ENCODE measurements around the gene SRSF4. TPM values are rescaled to one million over a fixed set of nuclear protein-coding genes. Genes with fewer than 3 reads are reported as not detected.

The SRSF4 gene
- total RNA-seq, 6 experiments from 2014 or later = 25.6 to 42.1 (median 33.0) TPM

DNA sequence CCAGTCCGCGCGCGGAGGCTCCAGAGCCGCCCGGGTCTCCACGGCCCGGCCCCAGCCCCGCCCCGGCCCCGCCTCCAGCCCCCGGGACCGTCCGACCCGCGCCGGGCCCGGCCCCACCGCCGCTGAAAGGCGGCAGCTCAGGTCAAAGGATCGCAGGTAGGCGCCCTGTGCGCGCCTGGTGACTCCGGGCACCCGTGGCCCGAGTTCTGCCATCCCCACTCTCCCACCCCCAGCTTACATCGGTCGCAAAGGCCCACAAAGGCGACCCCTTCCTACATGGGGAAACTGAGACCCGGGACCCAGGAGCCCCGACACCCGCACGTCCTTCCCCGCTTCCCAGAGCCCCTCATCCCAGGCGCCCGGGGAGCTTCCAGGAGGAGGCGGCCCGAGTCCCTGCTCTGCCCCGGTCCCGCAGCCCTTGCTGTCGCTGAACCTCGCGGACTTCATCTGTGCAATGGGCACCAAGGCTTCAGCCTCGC lies 57.8 kb downstream of the SRSF4 start, which contains the start of gene TMEM200B:
Gene TMEM200B (minus strand): TSS at position 17 of the 479 bp plus-strand sequence. CDS start 2,075 bp downstream, outside the sequence.
- no CpG with 5 or more reads among the region's 46 CpGs for WGBS (ENCODE audit: insufficient coverage, low coverage, low lambda C conversion rate, missing lambda C conversion rate)
- intact Hi-C loops (cut with DNase I) = no loop called here
- H3K4me1 ChIP-seq = peaks cover 0 to 25% (median 4%) of the 10 kb centered on the region in 4 donors

DNA sequence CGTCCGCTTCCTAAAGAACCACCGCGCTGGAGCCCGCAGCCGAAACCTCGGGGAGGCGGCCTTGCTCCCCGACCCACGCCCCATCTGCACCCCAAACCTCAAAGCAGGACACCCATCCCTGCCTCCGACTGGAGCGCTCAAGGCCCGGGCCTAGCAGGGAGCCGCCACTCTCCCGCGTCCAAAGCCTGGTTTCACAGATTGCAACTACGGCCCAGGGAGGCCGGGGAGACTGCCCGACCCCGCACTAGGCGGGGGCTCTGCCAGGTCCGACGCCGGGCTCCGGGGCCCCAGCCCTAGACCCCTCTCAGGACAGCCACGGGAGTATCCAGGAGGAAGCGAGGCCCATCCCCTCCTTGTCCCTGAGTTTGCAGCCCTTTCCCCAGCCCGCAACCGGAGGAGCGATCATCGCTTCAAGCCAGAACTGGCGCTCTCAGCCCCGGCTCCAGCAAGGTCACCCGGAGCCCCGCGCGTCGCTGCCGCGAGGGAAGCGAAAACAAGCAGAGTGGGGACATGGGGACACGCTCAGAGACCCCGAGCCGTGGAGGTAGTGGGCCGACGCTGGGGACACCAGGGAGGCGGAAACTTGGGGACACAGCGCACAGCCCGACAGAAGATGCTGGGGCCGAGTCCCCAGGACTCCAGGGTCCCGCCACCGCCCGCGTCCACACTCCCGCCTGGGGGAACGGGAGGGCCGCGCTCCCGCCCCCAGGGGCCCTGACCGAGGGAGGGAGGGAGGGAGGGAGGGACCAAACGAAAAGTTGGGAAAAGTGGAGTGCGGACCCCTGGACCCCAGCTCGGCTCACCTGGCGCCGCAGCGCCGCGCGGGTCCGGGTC lies 58.4 kb downstream of the SRSF4 start:
- H3K27me3 ChIP-seq = no peaks in the 10 kb centered on the region
- H3K4me3 ChIP-seq = peak overlapping the region; percentile 64 to 74 (median 66)
- peak in 2 of 3 donors; percentile 48 to 54 for DNase-seq
- WGBS (ENCODE audit: insufficient coverage, low coverage, low lambda C conversion rate, missing lambda C conversion rate) = 6% methylated on average over 10 of the region's 70 CpGs
- peaks cover 0 to 4% (median 0%) of the 10 kb centered on the region in 4 donors for H3K36me3 ChIP-seq
- peak overlapping the region; percentile 36 to 75 (median 70) for H3K27ac ChIP-seq
- intact Hi-C loops (cut with DNase I) = no loop called here
- ATAC-seq = peak in 3 of 4 donors; percentile 10 to 29 (median 20)
- no peak for TF ChIP-seq POLR2A (IDR thresholded peaks at IDR 0.05)
- TF ChIP-seq, protein P1, sequence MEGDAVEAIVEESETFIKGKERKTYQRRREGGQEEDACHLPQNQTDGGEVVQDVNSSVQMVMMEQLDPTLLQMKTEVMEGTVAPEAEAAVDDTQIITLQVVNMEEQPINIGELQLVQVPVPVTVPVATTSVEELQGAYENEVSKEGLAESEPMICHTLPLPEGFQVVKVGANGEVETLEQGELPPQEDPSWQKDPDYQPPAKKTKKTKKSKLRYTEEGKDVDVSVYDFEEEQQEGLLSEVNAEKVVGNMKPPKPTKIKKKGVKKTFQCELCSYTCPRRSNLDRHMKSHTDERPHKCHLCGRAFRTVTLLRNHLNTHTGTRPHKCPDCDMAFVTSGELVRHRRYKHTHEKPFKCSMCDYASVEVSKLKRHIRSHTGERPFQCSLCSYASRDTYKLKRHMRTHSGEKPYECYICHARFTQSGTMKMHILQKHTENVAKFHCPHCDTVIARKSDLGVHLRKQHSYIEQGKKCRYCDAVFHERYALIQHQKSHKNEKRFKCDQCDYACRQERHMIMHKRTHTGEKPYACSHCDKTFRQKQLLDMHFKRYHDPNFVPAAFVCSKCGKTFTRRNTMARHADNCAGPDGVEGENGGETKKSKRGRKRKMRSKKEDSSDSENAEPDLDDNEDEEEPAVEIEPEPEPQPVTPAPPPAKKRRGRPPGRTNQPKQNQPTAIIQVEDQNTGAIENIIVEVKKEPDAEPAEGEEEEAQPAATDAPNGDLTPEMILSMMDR (IDR thresholded peaks at IDR 0.05) = no peak
- H3K4me1 ChIP-seq = peaks cover 0 to 25% (median 4%) of the 10 kb centered on the region in 4 donors
- no peaks in the 10 kb centered on the region for H3K9me3 ChIP-seq

More for the DNA sequence above, 57.8 kb downstream of the SRSF4 start, which contains the start of gene TMEM200B:
- ATAC-seq = peak; percentile 39 to 63 (median 52)
- Histone ChIP-seq H3K27me3 (no peaks in the 10 kb centered on the region), H3K36me3 (peaks cover 0 to 4% (median 0%) of the 10 kb centered on the region in 4 donors), H3K9me3 (no peaks in the 10 kb centered on the region), H3K27ac (peak within 1 kb of the TSS; percentile 68 to 75 (median 70)), H3K4me3 (peak within 1 kb of the TSS; percentile 64 to 74 (median 66))
- DNase-seq = peak in 2 of 3 donors; percentile 62 to 64
- no peak for TF ChIP-seq POLR2A (IDR thresholded peaks at IDR 0.05)
- TF ChIP-seq, protein P1 (IDR thresholded peaks at IDR 0.05) = no peak

DNA sequence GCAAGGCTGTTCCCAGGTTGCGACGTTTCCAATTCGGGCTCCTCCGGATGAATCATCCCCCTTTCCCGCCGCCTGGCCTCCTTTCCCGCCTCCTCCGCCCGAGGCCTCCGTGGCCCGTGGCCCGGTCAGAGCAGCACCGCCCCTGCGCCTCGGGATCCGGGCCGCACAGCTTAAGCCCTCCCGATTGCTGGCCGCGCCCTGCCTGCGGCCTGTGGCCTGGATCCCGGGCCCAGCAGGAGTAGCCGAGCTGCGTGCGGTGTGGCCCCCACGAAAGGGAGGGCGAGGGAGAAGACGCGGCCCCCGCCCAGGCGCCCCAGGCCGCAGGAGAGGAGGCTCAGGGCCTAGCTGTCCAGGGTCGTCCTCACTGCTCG lies 59.0 kb downstream of the SRSF4 start:
- intact Hi-C loops (cut with DNase I) = no loop called here
- Histone ChIP-seq H3K27ac (peak overlapping the region; percentile 36 to 75 (median 70)), H3K4me3 (peak overlapping the region; percentile 64 to 74 (median 66)), H3K27me3 (no peaks in the 10 kb centered on the region), H3K9me3 (no peaks in the 10 kb centered on the region), H3K4me1 (peaks cover 0 to 25% (median 4%) of the 10 kb centered on the region in 4 donors), H3K36me3 (peaks cover 0 to 4% (median 0%) of the 10 kb centered on the region in 4 donors)
- DNase-seq = peak in 2 of 3 donors; percentile 52 to 55
- 23% methylated on average over 3 of the region's 34 CpGs for WGBS (ENCODE audit: insufficient coverage, low coverage, low lambda C conversion rate, missing lambda C conversion rate)
- peak in 3 of 4 donors; percentile 10 to 19 (median 13) for ATAC-seq
- TF ChIP-seq, protein P1 (IDR thresholded peaks at IDR 0.05) = no peak
- TF ChIP-seq POLR2A (IDR thresholded peaks at IDR 0.05) = no peak

DNA sequence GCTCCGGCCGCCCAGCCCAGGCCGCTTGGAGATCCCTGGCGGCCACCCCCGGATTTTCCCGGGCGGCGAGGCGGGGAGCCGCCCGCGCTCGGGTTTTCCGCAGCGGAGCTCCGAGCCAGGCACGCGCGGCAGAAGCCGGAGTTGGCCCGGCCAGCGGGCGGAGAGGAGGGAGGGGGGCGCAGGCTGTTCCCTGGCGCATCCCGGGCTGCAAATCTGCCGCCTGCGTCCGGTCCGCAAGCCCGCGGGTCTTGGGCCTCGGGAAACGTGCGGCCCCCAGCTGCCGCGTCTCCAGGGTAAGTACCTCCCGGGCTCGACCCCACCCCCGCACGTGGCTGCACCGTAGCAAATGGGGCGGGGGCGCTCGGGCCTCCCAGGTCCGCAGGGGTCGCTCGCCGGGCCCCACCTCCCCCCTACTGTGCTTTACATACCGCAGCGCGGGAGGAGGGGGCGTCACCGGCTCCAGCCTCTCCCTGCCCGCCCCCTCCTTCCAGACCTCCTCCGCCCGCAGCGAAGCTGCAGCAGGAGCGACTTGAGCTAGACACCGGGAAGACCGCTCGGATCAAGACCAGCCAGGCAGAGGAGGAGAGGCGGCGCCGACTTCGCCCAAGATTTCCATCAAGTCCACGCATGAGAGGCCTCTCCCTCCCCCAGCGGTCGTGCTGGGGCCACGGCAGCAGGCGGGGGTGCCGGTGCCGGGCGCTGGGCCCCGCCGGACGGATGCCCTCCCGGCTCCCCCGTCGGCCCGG lies 59.6 kb downstream of the SRSF4 start:
- WGBS (ENCODE audit: insufficient coverage, low coverage, low lambda C conversion rate, missing lambda C conversion rate) = 8% methylated on average over 16 of the region's 81 CpGs
- ATAC-seq (peak in 1 of 4 donors; percentile 2), DNase-seq (peak in 1 of 3 donors; percentile 56)
- Histone ChIP-seq H3K36me3 (peaks cover 0 to 4% (median 0%) of the 10 kb centered on the region in 4 donors), H3K27me3 (no peaks in the 10 kb centered on the region), H3K4me3 (peak overlapping the region; percentile 64 to 74 (median 66)), H3K9me3 (no peaks in the 10 kb centered on the region), H3K4me1 (peaks cover 0 to 28% (median 4%) of the 10 kb centered on the region in 4 donors), H3K27ac (peak overlapping the region in 2 of 3 donors; percentile 70 to 75)
- TF ChIP-seq POLR2A (IDR thresholded peaks at IDR 0.05) = no peak
- TF ChIP-seq, protein P1 (IDR thresholded peaks at IDR 0.05) = no peak
- intact Hi-C loops (cut with DNase I) = no loop called here

Data from right lobe of liver (tissue), 6 donors.